ENCODE results near the gene FJX1.
A peak's percentile ranks its signal among the peaks of the same experiment; 100 is the strongest.
"Not testable (repeated sequence)": the region's sequence is repeated elsewhere in the genome, so short reads cannot be mapped to it uniquely, and the experiment has no call there.

Gene FJX1

DNA sequence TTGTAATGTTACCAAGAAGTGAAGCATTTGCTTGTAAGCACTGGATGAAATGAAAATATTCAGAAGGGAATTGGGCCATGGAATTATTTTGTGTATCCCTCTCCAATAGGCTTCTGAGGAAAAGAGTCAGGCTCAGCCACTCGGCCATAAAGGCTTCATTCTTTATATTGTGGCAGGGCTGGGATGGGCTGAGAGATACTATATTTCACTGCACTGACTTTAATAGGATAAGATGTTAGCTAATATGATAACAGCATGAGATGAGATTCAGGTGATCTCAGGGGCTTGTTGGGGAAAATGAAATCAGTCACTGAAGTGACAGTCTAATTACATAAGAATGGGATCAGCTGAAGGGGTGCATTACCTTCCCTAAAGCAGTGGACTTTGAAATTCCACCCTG lies 37.0 kb downstream of the FJX1 start:
- no peak overlapping the region for H3K4me3 ChIP-seq (ENCODE audit: low read depth, low read length)
- peaks cover 15% of the 10 kb centered on the region for H3K4me1 ChIP-seq (ENCODE audit: control insufficient read depth, insufficient read depth, low read length)
- no peaks in the 10 kb centered on the region for H3K36me3 ChIP-seq (ENCODE audit: control insufficient read depth, insufficient read depth, low read length)
- peaks cover 46% of the 10 kb centered on the region for H3K27me3 ChIP-seq (ENCODE audit: control insufficient read depth, insufficient read depth, low read length)
- no peaks in the 10 kb centered on the region for H3K9me3 ChIP-seq (ENCODE audit: control insufficient read depth, insufficient read depth, low read depth, low read length)
- H3K9ac ChIP-seq (ENCODE audit: low read length) = no peak overlapping the region
- H3K27ac ChIP-seq (ENCODE audit: low read depth, low read length) = no peak overlapping the region

GRCh38 chr11:35655856-35656255 lies 37.6 kb downstream of the FJX1 start:
- peaks cover 45% of the 10 kb centered on the region for H3K27me3 ChIP-seq (ENCODE audit: control insufficient read depth, insufficient read depth, low read length)
- no peak overlapping the region for H3K9ac ChIP-seq (ENCODE audit: low read length)
- H3K9me3 ChIP-seq (ENCODE audit: control insufficient read depth, insufficient read depth, low read depth, low read length) = no peaks in the 10 kb centered on the region
- no peak overlapping the region for H3K27ac ChIP-seq (ENCODE audit: low read depth, low read length)
- peaks cover 15% of the 10 kb centered on the region for H3K4me1 ChIP-seq (ENCODE audit: control insufficient read depth, insufficient read depth, low read length)
- no peaks in the 10 kb centered on the region for H3K36me3 ChIP-seq (ENCODE audit: control insufficient read depth, insufficient read depth, low read length)
- no peak overlapping the region for H3K4me3 ChIP-seq (ENCODE audit: low read depth, low read length)

GRCh38 chr11:35658020-35658948 lies 40.0 kb downstream of the FJX1 start:
- Histone ChIP-seq H3K36me3 (ENCODE audit: control insufficient read depth, insufficient read depth, low read length) (no peaks in the 10 kb centered on the region), H3K4me3 (ENCODE audit: low read depth, low read length) (no peak overlapping the region), H3K4me1 (ENCODE audit: control insufficient read depth, insufficient read depth, low read length) (peaks cover 15% of the 10 kb centered on the region), H3K9ac (ENCODE audit: low read length) (no peak overlapping the region), H3K9me3 (ENCODE audit: control insufficient read depth, insufficient read depth, low read depth, low read length) (peaks cover 3% of the 10 kb centered on the region; the same call in 1 of the 2 replicates), H3K27me3 (ENCODE audit: control insufficient read depth, insufficient read depth, low read length) (peaks cover 57% of the 10 kb centered on the region), H3K27ac (ENCODE audit: low read depth, low read length) (no peak overlapping the region)

- Histone ChIP-seq H3K9me3 (ENCODE audit: control insufficient read depth, insufficient read depth, low read depth, low read length) (peaks cover 29% of the 10 kb centered on the region), H3K4me3 (ENCODE audit: low read depth, low read length) (peak overlapping the region; percentile 63; the same call in 1 of the 2 replicates), H3K9ac (ENCODE audit: low read length) (no peak overlapping the region), H3K27me3 (ENCODE audit: control insufficient read depth, insufficient read depth, low read length) (peaks cover 40% of the 10 kb centered on the region), H3K27ac (ENCODE audit: low read depth, low read length) (no peak overlapping the region), H3K4me1 (ENCODE audit: control insufficient read depth, insufficient read depth, low read length) (no peaks in the 10 kb centered on the region), H3K36me3 (ENCODE audit: control insufficient read depth, insufficient read depth, low read length) (peaks cover 5% of the 10 kb centered on the region; the same call in 1 of the 2 replicates)
These were observed 43.3 kb downstream of the FJX1 start for GRCh38 chr11:35661534-35661933.

DNA sequence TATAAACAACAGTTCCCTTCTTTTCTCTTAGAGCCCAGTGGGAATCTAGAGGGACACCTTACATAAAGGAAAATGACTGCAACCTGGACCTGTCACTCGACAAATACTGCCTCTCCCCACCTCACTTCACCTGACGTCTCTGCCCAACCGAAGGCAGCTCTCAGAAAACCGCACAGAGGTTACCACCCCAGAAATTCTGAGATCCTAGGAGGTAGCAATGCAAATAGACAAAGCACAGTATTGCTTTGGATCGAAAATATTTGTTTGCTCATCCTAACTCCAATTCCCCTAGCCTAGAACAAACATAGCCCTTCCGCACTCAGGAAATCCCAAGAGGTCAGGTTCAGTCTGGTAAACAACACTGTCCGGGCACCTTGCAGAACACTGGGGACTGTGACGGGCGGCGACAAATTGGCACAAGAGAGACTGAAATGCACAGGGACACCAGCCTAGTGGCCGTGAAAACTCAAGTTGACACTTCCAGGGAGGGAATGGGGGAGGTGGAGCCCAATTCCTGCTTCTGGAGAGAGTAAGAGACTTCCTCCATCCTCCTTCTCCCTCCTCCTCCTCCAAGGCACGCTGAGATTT lies 43.9 kb downstream of the FJX1 start:
- Histone ChIP-seq H3K27me3 (ENCODE audit: control insufficient read depth, insufficient read depth, low read length) (peaks cover 35% of the 10 kb centered on the region), H3K4me3 (ENCODE audit: low read depth, low read length) (peak overlapping the region; percentile 63), H3K27ac (ENCODE audit: low read depth, low read length) (no peak overlapping the region)

GRCh38 chr11:35662649-35663407 lies 44.6 kb downstream of the FJX1 start, which contains the start of gene TRIM44:
Gene TRIM44 (plus strand): TSS chr11:35662775. CDS start chr11:35663112, 337 bp downstream.
- peak within 1 kb of the TSS; percentile 54; the same call in 1 of the 2 replicates for H3K27ac ChIP-seq (ENCODE audit: low read depth, low read length)
- H3K4me3 ChIP-seq (ENCODE audit: low read depth, low read length) = peak within 1 kb of the TSS; percentile 63
- H3K36me3 ChIP-seq (ENCODE audit: control insufficient read depth, insufficient read depth, low read length) = peaks cover 5% of the 10 kb centered on the region; the same call in 1 of the 2 replicates
- no peaks in the 10 kb centered on the region for H3K4me1 ChIP-seq (ENCODE audit: control insufficient read depth, insufficient read depth, low read length)
- H3K27me3 ChIP-seq (ENCODE audit: control insufficient read depth, insufficient read depth, low read length) = peaks cover 33% of the 10 kb centered on the region
- peaks cover 30% of the 10 kb centered on the region for H3K9me3 ChIP-seq (ENCODE audit: control insufficient read depth, insufficient read depth, low read depth, low read length)
- peak within 1 kb of the TSS; percentile 76 for H3K9ac ChIP-seq (ENCODE audit: low read length)

More for the DNA sequence above, 43.9 kb downstream of the FJX1 start:
- peaks cover 30% of the 10 kb centered on the region for H3K9me3 ChIP-seq (ENCODE audit: control insufficient read depth, insufficient read depth, low read depth, low read length)
- H3K4me1 ChIP-seq (ENCODE audit: control insufficient read depth, insufficient read depth, low read length) = no peaks in the 10 kb centered on the region
- peak overlapping the region; percentile 76 for H3K9ac ChIP-seq (ENCODE audit: low read length)
- peaks cover 5% of the 10 kb centered on the region; the same call in 1 of the 2 replicates for H3K36me3 ChIP-seq (ENCODE audit: control insufficient read depth, insufficient read depth, low read length)

- peaks cover 32% of the 10 kb centered on the region for H3K9me3 ChIP-seq (ENCODE audit: control insufficient read depth, insufficient read depth, low read depth, low read length)
- H3K27ac ChIP-seq (ENCODE audit: low read depth, low read length) = no peak overlapping the region
- no peaks in the 10 kb centered on the region for H3K4me1 ChIP-seq (ENCODE audit: control insufficient read depth, insufficient read depth, low read length)
- peaks cover 5% of the 10 kb centered on the region; the same call in 1 of the 2 replicates for H3K36me3 ChIP-seq (ENCODE audit: control insufficient read depth, insufficient read depth, low read length)
- H3K27me3 ChIP-seq (ENCODE audit: control insufficient read depth, insufficient read depth, low read length) = peaks cover 28% of the 10 kb centered on the region
- H3K4me3 ChIP-seq (ENCODE audit: low read depth, low read length) = peak overlapping the region; percentile 63
- H3K9ac ChIP-seq (ENCODE audit: low read length) = peak overlapping the region; percentile 76
These were observed 45.1 kb downstream of the FJX1 start for GRCh38 chr11:35663408-35663702.

DNA sequence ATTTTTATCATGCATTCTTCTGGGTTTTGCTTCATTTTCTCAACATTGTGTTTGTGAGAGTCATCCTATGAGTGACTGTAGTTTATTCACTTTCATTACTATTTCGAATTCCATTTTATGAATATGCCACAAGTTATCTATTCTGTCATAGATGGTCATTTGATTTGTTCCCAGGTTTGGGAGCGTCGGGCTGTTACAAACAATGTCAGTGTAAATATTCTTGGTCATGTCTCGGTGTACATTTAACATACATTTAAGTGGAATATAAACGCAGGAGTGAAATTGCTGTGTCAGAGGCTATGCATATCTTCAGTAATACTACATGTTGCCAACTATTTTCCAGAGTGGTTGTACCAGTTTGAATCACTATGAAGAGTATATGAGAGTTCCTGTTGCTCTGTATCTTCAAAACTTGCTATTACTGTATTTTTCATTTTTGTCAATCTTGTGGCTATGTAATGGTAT lies 46.7 kb downstream of the FJX1 start:
- peaks cover 5% of the 10 kb centered on the region; the same call in 1 of the 2 replicates for H3K36me3 ChIP-seq (ENCODE audit: control insufficient read depth, insufficient read depth, low read length)
- no peaks in the 10 kb centered on the region for H3K4me1 ChIP-seq (ENCODE audit: control insufficient read depth, insufficient read depth, low read length)
- peaks cover 18% of the 10 kb centered on the region for H3K27me3 ChIP-seq (ENCODE audit: control insufficient read depth, insufficient read depth, low read length)
- no peak overlapping the region for H3K9ac ChIP-seq (ENCODE audit: low read length)
- no peak overlapping the region for H3K4me3 ChIP-seq (ENCODE audit: low read depth, low read length)
- peaks cover 34% of the 10 kb centered on the region for H3K9me3 ChIP-seq (ENCODE audit: control insufficient read depth, insufficient read depth, low read depth, low read length)
- H3K27ac ChIP-seq (ENCODE audit: low read depth, low read length) = no peak overlapping the region

DNA sequence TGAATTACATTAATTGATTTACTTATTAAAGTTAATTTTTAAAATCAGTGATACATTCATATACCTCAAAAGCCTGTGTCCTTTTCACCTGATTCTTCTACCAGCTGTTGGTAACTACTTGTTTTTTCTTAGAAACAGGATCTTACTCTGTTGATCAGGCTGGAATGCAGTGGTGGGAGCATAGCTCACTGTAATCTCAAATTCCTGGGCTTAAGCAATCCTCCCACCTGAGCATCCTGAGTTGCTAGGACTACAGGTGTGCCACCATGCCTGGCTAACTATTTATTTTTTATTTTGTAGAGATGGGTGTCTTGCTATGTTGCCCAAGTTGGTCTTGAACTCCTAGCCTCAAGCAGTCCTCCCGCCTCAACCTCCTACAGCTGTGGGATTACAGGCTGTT lies 49.0 kb downstream of the FJX1 start:
- H3K9ac ChIP-seq (ENCODE audit: low read length) = no peak overlapping the region
- peaks cover 5% of the 10 kb centered on the region; the same call in 1 of the 2 replicates for H3K36me3 ChIP-seq (ENCODE audit: control insufficient read depth, insufficient read depth, low read length)
- H3K4me3 ChIP-seq (ENCODE audit: low read depth, low read length) = no peak overlapping the region
- H3K9me3 ChIP-seq (ENCODE audit: control insufficient read depth, insufficient read depth, low read depth, low read length) = peaks cover 34% of the 10 kb centered on the region
- peaks cover 6% of the 10 kb centered on the region; the same call in 1 of the 2 replicates for H3K27me3 ChIP-seq (ENCODE audit: control insufficient read depth, insufficient read depth, low read length)
- peaks cover 2% of the 10 kb centered on the region; the same call in 1 of the 2 replicates for H3K4me1 ChIP-seq (ENCODE audit: control insufficient read depth, insufficient read depth, low read length)
- no peak overlapping the region for H3K27ac ChIP-seq (ENCODE audit: low read depth, low read length)

GRCh38 chr11:35668350-35668749 lies 50.1 kb downstream of the FJX1 start:
- not testable (repeated sequence) for H3K27me3 ChIP-seq (ENCODE audit: control insufficient read depth, insufficient read depth, low read length); H3K4me1 ChIP-seq (ENCODE audit: control insufficient read depth, insufficient read depth, low read length); H3K27ac ChIP-seq (ENCODE audit: low read depth, low read length); H3K4me3 ChIP-seq (ENCODE audit: low read depth, low read length); H3K9ac ChIP-seq (ENCODE audit: low read length); H3K36me3 ChIP-seq (ENCODE audit: control insufficient read depth, insufficient read depth, low read length)
- peaks cover 30% of the 10 kb centered on the region for H3K9me3 ChIP-seq (ENCODE audit: control insufficient read depth, insufficient read depth, low read depth, low read length)

Measured in HUES6 (cell line).